ENCODE results near the gene CCM2L. TPM values are rescaled to one million over a fixed set of nuclear protein-coding genes. Genes with fewer than 3 reads are reported as not detected.
A peak's percentile ranks its signal among the peaks of the same experiment; 100 is the strongest.

Gene CCM2L
- total RNA-seq, 2 experiments from 2014 or later, result not detected

DNA sequence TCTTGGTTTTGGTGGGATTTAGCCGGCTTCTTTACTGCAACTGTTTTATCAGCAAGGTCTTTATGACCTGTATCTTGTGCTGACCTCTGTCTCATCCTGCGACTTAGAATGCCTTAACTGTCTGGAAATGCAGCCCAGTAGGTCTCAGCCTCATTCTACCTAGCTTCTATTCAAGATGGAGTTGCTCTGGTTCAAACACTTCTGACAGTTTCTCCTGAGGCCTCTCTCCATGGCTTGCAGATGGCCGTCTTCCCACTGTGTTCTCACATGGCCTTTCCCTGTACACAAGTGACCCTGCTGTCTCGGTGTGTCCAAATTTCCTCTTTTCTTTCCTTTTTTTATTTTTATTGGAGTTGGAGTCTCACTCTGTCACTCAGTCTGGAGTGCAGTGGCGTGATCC is 4.2 kb upstream of the CCM2L start:
- ATAC-seq (no peak), DNase-seq (no peak)
- no peak overlapping the region for H3K27ac Mint-ChIP-seq
- no peaks in the 10 kb centered on the region for H3K36me3 Mint-ChIP-seq
- H3K9me3 Mint-ChIP-seq (ENCODE audit: low read depth), result no peaks in the 10 kb centered on the region
- H3K4me1 Mint-ChIP-seq, result peaks cover 8% of the 10 kb centered on the region
- CTCF ChIA-PET, result no interaction called here
- peaks cover 3% of the 10 kb centered on the region for H3K27me3 Mint-ChIP-seq
- no peak overlapping the region for H3K4me3 Mint-ChIP-seq

- ATAC-seq (no peak), DNase-seq (no peak)
- Mint-ChIP-seq H3K9me3 (ENCODE audit: low read depth) (no peaks in the 10 kb centered on the region), H3K4me1 (peaks cover 8% of the 10 kb centered on the region), H3K27me3 (peaks cover 3% of the 10 kb centered on the region), H3K4me3 (no peak overlapping the region), H3K27ac (no peak overlapping the region), H3K36me3 (no peaks in the 10 kb centered on the region)
- CTCF ChIA-PET, result interaction anchor here (1.4 kb wide), 1 partner anchor 11 kb away, joined by 4 read pairs; no protein-coding TSS in a partner anchor
Observed at GRCh38 chr20:32006841-32007786, 3.1 kb upstream of the CCM2L start.

DNA sequence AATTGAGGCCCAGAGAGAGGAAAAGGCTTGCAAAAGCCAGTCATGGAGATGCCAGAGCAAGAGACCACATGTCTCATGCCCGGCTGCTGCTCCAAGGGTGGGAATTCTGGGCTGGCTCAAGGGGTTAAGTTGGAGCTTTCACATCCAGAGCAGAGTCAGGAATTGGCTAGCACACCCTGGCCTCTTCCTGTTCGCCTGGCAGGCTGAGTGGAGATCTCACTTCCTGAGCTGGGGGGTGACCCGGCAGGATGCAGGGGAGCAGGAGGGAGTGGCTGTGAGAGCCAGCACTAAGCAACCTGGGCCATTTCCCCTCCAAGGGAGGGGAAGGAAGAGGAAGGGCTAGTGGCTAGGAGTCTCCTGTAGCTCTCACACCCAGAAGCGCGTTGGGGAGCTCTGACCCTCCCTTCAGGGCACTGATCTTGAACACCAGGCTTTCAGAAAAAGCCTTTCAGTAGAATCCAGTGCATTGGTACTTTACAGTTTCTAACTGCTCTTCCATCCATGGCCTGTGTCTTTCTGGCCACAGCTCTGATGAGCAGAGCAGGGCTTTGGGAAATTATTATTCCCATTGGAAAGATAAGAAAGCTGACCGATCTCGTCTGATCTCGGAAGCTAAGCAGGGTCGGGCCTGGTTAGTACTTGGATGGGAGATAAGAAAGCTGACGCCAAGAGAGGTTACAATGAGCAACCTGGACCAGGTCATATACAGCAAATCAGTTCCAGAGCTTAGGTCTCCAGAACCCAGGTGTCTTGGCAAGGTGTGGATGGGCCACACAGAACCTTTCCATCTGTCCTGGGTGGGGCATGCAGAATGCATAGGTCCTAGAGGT is 2.2 kb upstream of the CCM2L start:
- Mint-ChIP-seq H3K4me1 (peaks cover 8% of the 10 kb centered on the region), H3K36me3 (no peaks in the 10 kb centered on the region), H3K4me3 (no peak overlapping the region), H3K27me3 (peaks cover 3% of the 10 kb centered on the region), H3K9me3 (ENCODE audit: low read depth) (no peaks in the 10 kb centered on the region), H3K27ac (no peak overlapping the region)
- CTCF ChIA-PET, result interaction anchor here (1.0 to 1.4 kb wide), 2 partner anchors 10 to 23 kb away, joined by 3 to 4 read pairs; no protein-coding TSS in a partner anchor
- peak; percentile 43 for DNase-seq
- ATAC-seq, result peak; percentile 47

- Mint-ChIP-seq H3K9me3 (ENCODE audit: low read depth) (no peaks in the 10 kb centered on the region), H3K4me1 (peaks cover 8% of the 10 kb centered on the region), H3K36me3 (no peaks in the 10 kb centered on the region), H3K4me3 (no peak overlapping the region), H3K27me3 (peaks cover 3% of the 10 kb centered on the region), H3K27ac (no peak overlapping the region)
- no peak for ATAC-seq
- no peak for DNase-seq
- CTCF ChIA-PET, result no interaction called here
Observed at GRCh38 chr20:32009564-32009963, 674 bp upstream of the CCM2L start.

- DNase-seq (no peak), ATAC-seq (no peak)
- Mint-ChIP-seq H3K27me3 (peaks cover 13% of the 10 kb centered on the region), H3K4me1 (peaks cover 8% of the 10 kb centered on the region), H3K36me3 (no peaks in the 10 kb centered on the region), H3K4me3 (no peak overlapping the region), H3K27ac (no peak overlapping the region), H3K9me3 (ENCODE audit: low read depth) (no peaks in the 10 kb centered on the region)
- CTCF ChIA-PET, result no interaction called here
Observed at GRCh38 chr20:32010666-32011065, 428 bp downstream of the CCM2L start.

DNA sequence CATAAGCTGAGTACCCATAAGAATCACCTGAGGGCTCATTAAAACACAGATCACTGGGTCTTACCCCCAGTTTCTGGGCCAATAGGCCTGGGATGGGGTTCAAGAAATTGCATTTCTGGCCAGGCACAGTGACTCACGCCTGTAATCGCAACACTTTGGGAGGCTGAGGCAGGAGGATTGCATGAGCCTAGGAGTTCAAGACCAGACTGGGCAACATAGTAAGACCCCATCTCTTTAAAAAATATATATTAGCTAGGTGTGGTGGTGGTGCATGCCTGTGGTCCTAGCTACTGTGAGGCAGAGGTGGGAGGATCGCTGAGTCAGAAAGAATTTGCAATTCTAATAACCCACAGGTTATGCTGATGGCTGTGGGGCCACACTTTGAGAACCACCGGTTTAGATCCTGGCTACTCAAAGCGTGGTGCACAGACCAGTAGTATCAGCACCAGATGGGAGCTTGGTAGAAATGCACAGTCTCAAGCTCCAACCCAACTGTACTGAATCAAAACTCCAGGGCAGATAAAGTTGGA is 2.0 kb downstream of the CCM2L start:
- DNase-seq (no peak), ATAC-seq (no peak)
- Mint-ChIP-seq H3K36me3 (no peaks in the 10 kb centered on the region), H3K9me3 (ENCODE audit: low read depth) (no peaks in the 10 kb centered on the region), H3K27ac (no peak overlapping the region), H3K27me3 (peaks cover 26% of the 10 kb centered on the region), H3K4me3 (no peak overlapping the region), H3K4me1 (peaks cover 8% of the 10 kb centered on the region)
- CTCF ChIA-PET, result interaction anchor here (2.0 kb wide), 1 partner anchor 19 kb away, joined by 11 read pairs; no protein-coding TSS in a partner anchor

- DNase-seq (no peak), ATAC-seq (no peak)
- no peaks in the 10 kb centered on the region for H3K36me3 Mint-ChIP-seq
- H3K27ac Mint-ChIP-seq, result no peak overlapping the region
- CTCF ChIA-PET, result interaction anchor here (1.9 to 2.0 kb wide), 2 partner anchors 10 to 18 kb away, joined by 4 to 11 read pairs; no protein-coding TSS in a partner anchor
- peaks cover 35% of the 10 kb centered on the region for H3K27me3 Mint-ChIP-seq
- H3K4me3 Mint-ChIP-seq, result no peak overlapping the region
- peaks cover 2% of the 10 kb centered on the region for H3K4me1 Mint-ChIP-seq
- no peaks in the 10 kb centered on the region for H3K9me3 Mint-ChIP-seq (ENCODE audit: low read depth)
Observed at GRCh38 chr20:32013326-32013725, 3.1 kb downstream of the CCM2L start.

GRCh38 chr20:32017711-32018251 is 7.5 kb downstream of the CCM2L start:
- CTCF ChIA-PET, result interaction anchor here (0.9 to 2.9 kb wide), 6 partner anchors 8 to 194 kb away, joined by 3 to 18 read pairs (median 4); partner anchors contain the start of gene PDRG1
- Mint-ChIP-seq H3K9me3 (ENCODE audit: low read depth) (no peaks in the 10 kb centered on the region), H3K36me3 (no peaks in the 10 kb centered on the region), H3K27ac (no peak overlapping the region), H3K4me3 (no peak overlapping the region), H3K27me3 (peaks cover 73% of the 10 kb centered on the region), H3K4me1 (peaks cover 13% of the 10 kb centered on the region)
- ATAC-seq, result peak; percentile 37
- no peak for DNase-seq

GRCh38 chr20:32018269-32019155 is 8.3 kb downstream of the CCM2L start:
- DNase-seq, result peak; percentile 55
- H3K27ac Mint-ChIP-seq, result no peak overlapping the region
- H3K4me1 Mint-ChIP-seq, result peaks cover 13% of the 10 kb centered on the region
- peak overlapping the region; percentile 63 for H3K4me3 Mint-ChIP-seq
- H3K9me3 Mint-ChIP-seq (ENCODE audit: low read depth), result no peaks in the 10 kb centered on the region
- H3K27me3 Mint-ChIP-seq, result peaks cover 80% of the 10 kb centered on the region
- CTCF ChIA-PET, result interaction anchor here (1.4 to 2.9 kb wide), 4 partner anchors 11 to 195 kb away, joined by 4 to 25 read pairs (median 11); no protein-coding TSS in a partner anchor
- H3K36me3 Mint-ChIP-seq, result no peaks in the 10 kb centered on the region
- ATAC-seq, result peak; percentile 67

DNA sequence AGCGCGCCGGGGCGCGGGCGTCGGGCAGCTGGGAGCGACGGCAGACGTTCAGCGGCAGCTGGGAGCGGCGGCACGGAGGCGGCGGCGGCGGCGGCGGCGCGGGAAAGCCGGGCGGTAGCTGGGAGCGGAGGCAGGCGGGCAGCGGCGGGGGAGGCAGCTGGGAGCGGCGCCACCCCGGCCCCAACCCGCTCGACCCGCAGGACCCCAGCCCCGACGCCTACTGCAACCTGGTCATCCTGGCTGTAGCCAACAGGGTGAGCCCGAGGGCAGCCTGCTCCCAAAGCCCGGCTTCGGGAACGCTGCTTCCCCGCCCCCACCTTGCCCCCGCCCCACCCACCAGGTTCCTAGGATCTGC is 8.9 kb downstream of the CCM2L start:
- ATAC-seq (no peak), DNase-seq (no peak)
- H3K4me3 Mint-ChIP-seq, result peak overlapping the region; percentile 62
- H3K27ac Mint-ChIP-seq, result no peak overlapping the region
- H3K9me3 Mint-ChIP-seq (ENCODE audit: low read depth), result no peaks in the 10 kb centered on the region
- peaks cover 85% of the 10 kb centered on the region for H3K27me3 Mint-ChIP-seq
- CTCF ChIA-PET, result interaction anchor here (1.1 to 2.9 kb wide), 2 partner anchors 12 to 72 kb away, joined by 4 to 25 read pairs; no protein-coding TSS in a partner anchor
- peaks cover 13% of the 10 kb centered on the region for H3K4me1 Mint-ChIP-seq
- no peaks in the 10 kb centered on the region for H3K36me3 Mint-ChIP-seq

DNA sequence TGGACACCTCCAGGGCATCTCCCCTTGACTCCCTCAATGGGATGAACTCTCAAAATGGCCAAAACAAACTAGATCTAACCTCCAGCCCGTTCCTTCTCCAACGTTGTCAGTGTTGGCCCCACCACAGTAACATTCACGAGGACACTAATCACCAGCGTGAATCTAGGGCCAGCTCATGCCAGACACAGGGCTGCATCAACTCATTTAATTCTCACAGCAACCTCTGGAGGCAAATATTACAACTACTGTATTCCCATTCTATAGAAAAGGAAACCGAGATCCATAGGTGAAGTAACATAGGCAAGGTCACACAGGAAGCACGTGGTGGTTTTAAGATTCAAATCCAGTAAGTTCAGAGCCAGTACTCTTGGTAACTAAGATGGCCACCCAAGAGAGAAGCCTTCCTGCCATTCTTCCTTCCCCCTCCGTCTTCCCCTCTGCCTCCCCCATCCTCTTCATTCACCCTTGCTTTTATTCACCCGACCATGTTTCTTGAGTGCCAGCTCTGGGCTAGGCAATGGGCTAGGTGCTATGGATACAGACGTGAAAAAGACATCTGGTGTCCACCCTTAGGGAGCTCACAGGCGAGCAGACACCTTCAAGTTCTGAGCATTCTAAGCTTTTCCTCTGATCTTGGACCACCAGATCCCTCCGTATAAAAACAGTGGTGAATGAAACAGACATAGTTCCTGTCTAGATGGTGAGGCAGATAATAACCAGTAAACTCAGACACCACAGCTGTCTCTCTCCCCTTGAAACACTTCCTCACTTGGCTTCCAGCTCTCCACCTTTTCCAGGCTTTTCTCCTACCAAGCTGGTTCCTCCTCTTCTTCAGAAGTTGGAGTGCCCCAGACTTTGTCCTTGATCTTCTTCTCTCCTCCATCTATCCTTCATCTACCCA is 9.6 kb downstream of the CCM2L start:
- Mint-ChIP-seq H3K9me3 (ENCODE audit: low read depth) (no peaks in the 10 kb centered on the region), H3K4me1 (peaks cover 13% of the 10 kb centered on the region), H3K27ac (no peak overlapping the region), H3K4me3 (peak overlapping the region; percentile 62), H3K36me3 (no peaks in the 10 kb centered on the region), H3K27me3 (peaks cover 85% of the 10 kb centered on the region)
- CTCF ChIA-PET, result interaction anchor here (1.1 to 2.9 kb wide), 3 partner anchors 11 to 71 kb away, joined by 4 to 25 read pairs (median 6); partner anchors contain the start of gene PDRG1
- no peak for ATAC-seq
- DNase-seq, result no peak
